ENCODE results near the gene THSD7B. TPM values are rescaled to one million over a fixed set of nuclear protein-coding genes. Genes with fewer than 3 reads are reported as not detected.
"Not testable (repeated sequence)": the region's sequence is repeated elsewhere in the genome, so short reads cannot be mapped to it uniquely, and the experiment has no call there.

The THSD7B gene
- total RNA-seq, 1 donor from 2014 or later, result 9.4 TPM

DNA sequence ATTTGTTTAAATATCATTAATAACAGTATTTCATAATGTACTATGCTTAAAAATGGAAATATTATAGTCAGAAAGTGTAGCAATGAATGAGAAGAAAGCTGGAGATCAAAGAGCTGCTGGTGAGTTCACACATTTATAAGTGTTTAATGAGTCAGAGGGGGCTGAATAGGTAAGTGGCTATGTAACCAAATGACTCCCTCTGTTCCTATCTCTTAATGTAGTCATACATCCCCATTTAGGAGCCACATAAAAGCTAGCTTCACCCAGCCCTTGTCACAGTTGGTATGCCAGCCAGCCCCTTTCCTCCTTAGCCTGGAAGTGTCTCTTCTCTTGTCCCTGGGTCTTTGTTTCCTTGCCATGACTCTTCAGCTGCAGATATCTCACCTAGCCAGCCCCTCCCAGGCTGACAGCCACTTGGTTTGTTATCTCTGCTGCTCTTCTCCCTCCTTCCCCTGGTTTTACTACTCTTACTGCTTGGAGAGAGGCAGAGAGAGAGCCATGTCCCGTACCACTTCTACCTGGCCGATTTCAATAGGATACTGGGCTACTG, 760.4 kb downstream of the THSD7B start:
- no peak for ATAC-seq
- no peak for DNase-seq (ENCODE audit: low spot score)
- intact Hi-C loops (cut with DNase I), result no loop called here

DNA sequence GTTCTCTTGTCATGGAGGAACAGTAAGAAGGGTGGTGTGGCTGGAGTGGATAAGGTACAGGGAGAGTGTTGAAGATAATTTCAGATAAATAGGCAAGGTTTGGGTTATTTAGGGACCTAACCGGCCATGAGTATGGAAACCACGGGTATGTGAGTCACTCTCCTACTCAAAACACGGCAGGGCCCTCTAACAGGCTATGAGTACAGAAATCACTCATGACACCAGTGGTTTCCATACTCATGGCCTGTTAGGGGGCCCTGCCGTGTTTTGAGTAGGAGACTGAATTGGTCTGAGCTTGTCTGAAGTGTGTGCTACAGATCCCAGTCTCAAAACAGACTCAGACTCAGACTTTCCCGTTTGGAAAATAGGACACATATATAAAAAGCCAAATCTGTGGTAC, 770.6 kb downstream of the THSD7B start:
- DNase-seq (ENCODE audit: low spot score), result no peak
- intact Hi-C loops (cut with DNase I), result no loop called here
- no peak for ATAC-seq

DNA sequence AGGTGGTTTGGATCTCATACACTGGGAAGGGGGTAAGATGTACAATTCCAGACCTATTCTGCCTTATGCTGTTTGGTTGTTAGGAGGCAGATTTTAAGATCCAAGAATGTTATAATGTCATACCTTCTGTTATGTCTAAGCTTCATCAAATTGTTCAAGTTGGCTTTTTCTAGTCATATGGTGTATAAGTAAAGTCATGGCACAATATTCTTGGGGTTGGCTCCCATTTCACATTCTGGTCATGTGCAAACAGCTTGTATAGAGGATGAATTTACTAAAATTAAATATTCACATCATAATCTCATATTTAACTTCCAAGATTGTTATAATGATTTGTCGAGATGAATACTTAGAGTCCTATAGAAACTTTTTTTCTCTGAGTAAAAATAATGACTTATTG, 774.0 kb downstream of the THSD7B start:
- intact Hi-C loops (cut with DNase I), result no loop called here
- no peak for DNase-seq (ENCODE audit: low spot score)
- ATAC-seq, result no peak

DNA sequence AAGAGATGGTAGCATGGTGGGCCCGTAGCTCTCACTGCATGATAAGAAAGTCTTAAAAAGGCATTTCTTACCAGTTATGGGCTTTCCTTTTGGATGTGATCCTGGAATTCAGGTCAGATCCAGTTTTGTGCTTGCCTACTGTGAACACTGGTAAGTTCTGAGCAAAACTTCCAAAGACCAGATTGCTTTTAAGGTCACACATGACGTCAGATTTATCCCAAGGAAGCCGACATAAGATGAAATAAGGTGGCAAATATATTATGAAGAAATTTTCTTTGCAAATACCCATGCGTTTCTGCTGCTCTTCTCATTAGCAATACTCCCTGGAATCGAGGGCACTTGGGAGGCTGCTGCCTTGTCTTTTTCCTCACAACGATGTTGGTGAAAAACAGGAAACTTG, 782.5 kb downstream of the THSD7B start:
- intact Hi-C loops (cut with DNase I), result no loop called here
- no peak for ATAC-seq
- no peak for DNase-seq (ENCODE audit: low spot score)

DNA sequence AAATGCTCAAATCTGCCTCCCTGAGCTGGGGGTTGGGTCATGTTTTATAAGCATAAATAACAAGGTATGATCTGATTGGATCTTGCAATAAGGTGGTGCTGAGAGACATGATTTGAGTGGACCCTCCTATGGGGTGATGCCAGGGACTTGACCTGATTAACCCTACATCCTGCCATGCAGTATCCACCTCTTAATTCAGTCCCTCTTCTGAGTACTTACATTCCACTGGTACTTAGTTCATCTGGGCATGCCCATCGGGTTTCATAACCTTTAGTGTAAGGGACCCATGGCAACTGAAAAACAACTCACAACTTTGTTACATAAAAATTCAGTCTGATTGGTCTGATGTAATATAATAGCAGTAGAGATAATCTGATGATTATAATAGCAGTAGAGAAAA, 801.0 kb downstream of the THSD7B start:
- no peak for ATAC-seq
- DNase-seq (ENCODE audit: low spot score), result no peak
- intact Hi-C loops (cut with DNase I), result no loop called here

DNA sequence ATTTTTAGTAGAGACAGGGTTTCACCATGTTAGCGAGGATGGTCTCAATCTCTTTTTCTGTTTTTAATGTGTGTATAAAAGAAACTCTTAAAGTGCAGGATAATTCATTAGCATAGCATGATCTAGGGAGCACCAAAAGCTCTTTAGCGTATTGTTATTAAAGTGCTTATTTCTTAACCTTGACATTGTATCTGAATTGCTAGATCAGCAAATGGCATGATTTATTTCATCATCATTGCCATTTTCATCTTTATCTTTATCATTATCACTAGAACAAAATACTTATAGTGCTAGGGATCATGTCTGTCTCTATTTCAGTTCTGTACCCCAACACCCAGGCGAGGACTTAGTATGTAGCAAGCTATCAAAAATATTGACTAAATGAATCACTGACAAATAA, 805.1 kb downstream of the THSD7B start:
- ATAC-seq (no peak), DNase-seq (ENCODE audit: low spot score) (no peak)
- intact Hi-C loops (cut with DNase I), result no loop called here

DNA sequence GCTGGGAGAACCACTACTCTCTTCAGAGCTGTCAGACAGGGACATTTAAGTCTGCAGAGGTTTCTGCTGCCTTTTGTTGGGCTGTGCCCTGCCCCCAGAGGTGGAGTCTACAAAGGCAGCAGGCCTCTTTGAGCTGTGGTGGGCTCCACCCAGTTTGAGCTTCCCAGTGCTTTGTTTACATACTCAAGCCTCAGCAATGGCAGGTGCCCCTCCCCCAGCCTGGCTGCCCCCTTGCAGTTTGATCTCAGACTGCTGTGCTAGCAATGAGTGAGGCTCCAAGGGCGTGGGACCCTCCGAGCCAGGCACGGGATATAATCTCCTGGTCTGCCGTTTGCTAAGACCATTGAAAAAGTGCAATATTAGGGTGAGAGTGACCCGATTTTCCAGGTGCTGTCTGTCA, 822.5 kb downstream of the THSD7B start:
- intact Hi-C loops (cut with DNase I); DNase-seq (ENCODE audit: low spot score); ATAC-seq: not testable (repeated sequence)

DNA sequence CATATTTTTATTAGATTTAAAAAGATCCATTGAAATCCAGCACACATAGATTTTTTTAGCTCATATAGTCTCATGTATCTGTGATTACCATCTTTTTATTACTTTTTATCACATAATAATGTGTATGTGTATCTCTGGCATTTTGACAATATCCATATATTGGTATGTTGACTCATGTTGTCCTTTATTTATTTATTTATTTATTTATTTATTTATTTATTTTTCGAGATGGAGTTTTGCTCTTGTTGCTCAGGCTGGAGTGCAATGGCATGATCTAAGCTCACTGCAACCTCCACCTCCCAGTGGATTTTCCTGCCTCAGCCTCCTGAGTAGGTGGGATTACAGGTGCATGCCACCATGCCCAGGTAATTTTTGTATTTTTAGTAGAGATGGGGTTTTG, 823.2 kb downstream of the THSD7B start:
- ATAC-seq; DNase-seq (ENCODE audit: low spot score); intact Hi-C loops (cut with DNase I): not testable (repeated sequence)

DNA sequence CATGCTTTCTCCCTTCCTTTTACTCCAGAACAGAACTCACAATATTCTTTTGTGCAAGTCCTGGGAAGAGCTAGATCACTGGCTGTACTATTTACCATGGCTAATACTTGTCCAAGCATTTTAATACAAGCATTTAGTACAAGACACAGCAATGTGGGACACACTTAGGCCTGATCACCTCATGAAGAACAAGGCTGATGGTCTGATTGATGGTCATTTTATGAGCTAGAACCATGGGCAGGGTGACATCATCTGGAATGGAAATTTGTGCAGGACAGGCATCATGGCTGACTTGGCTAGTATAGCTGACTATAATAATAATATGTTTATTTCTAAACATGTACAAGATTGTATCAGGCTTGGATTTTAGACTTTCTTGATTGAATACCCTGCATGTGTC, 824.8 kb downstream of the THSD7B start:
- intact Hi-C loops (cut with DNase I), result no loop called here
- DNase-seq (ENCODE audit: low spot score), result no peak
- no peak for ATAC-seq

DNA sequence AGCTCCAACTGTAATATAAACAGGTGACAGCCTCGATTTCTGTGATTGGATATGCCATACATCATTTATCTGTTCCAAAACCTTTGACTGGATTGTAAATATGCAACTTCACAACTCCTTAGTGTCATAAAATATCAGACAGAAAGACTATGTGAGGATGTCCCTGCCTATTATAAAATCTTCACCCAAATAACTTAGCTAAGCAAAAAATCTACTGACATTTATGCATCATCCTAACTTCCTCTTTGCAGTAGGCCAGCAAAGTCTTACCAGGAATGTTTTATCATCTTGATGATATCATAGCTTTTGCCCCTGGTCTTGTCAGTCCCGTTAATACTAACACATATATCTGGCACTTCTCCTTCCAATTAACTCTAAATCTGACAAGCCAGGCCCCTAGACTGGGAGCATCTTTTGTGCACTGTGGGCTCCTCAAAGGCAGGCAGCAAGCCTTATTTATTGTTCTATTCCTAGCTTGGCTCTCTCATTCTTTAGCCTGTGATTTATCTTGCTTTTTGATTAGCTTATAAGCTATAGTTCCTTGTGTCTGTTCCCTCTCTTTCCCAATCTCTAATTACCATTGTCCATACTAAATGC, 842.5 kb downstream of the THSD7B start:
- DNase-seq (ENCODE audit: low spot score) (no peak), ATAC-seq (no peak)
- intact Hi-C loops (cut with DNase I), result no loop called here

DNA sequence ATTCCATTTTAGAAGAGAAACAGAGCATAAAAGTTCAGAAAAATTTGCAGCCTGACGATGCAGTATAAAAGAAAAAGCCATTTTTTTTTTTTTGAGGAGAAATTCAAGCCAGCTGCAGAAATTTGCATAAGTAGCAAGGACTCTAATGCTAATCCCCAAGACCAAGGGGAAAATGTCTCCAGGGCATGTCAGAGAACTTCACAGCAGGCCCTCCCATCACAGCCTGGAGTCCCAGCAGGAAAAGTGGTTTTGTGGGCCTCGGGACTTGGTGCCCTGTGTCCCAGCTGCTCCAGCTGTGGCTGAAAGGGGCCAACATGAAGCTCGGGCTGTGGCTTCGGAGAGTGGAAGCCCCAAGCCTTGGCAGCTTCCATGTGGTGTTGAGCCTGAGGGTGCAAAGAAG, 873.6 kb downstream of the THSD7B start:
- intact Hi-C loops (cut with DNase I), result no loop called here
- no peak for DNase-seq (ENCODE audit: low spot score)
- no peak for ATAC-seq

DNA sequence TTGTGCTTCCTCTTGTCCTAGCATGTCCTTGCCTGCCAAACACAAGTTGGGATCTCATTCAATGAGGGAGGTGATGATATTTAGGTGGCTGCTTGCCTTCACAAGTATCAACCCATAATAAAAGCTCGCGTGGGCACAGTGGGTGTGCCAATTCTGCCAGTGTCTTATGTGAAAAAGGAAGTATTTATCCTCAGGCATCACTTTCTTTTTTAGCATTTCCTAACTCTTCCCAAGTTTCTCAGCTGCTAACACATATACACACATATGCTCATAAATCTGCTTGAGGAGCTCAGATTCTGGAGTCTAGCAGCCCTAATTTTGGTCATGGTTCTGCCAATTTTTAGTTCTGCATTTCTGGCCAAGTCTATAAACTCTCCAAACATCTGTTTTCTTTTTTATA, 879.4 kb downstream of the THSD7B start:
- no peak for DNase-seq (ENCODE audit: low spot score)
- intact Hi-C loops (cut with DNase I), result no loop called here
- ATAC-seq, result no peak

DNA sequence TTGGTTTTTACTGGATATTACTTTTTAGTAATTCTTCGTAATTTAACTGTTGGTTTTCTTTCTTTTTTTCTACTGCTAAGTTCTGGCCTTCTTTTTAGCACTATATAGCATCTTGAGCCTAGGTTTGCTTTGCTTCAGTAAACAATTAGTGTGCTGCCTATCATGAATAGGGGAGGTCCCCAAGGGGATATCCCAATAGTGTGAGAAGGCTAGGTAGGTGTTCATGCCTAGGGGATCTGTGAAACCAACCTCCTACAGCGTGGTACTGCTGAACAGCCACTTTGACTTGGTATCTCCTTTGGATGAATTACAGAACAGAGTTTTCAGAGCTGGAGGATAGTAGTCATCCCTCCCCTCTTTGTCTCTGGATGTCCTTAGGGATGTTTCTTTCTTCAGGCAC, 888.7 kb downstream of the THSD7B start:
- intact Hi-C loops (cut with DNase I), result no loop called here
- ATAC-seq (no peak), DNase-seq (ENCODE audit: low spot score) (no peak)

DNA sequence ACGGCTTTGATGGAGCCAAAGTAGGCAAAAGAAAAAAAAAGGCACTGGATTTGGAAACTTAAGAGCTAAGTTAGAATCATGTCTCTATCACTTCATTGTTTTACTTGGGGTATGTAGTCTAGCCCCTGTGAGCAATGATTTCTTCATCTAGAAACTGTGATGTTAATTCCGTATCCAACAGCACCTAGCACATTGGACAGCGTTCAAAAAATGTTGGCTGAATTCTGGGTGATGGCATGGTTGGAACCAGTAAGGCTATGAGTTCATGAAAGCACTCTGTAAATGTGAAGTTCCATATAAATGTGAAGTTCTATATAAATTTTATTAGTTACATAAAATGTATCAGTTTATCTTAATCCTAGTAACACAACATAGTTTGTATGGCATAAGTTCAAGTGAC, 890.5 kb downstream of the THSD7B start:
- intact Hi-C loops (cut with DNase I), result no loop called here
- ATAC-seq (no peak), DNase-seq (ENCODE audit: low spot score) (no peak)

DNA sequence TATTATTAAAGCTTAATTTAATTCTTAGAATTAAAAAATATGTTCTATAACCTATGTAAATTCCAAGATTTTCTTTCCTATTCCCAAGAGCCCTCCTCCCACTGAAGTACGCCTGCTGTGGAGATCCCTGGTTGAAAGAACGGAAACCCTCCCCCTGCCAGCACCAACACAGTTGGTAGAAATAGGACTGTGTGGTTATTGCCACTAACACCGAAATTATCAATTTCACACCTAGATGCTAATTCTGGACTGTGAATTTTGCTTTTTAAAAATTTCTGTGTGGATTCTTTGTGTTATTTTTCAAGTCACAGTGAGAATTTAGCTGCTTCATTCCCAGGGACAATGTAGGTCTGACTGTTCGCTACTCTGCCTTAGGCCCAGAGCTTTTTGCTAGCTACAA, 893.1 kb downstream of the THSD7B start:
- intact Hi-C loops (cut with DNase I), result no loop called here
- ATAC-seq, result no peak
- DNase-seq (ENCODE audit: low spot score), result no peak

DNA sequence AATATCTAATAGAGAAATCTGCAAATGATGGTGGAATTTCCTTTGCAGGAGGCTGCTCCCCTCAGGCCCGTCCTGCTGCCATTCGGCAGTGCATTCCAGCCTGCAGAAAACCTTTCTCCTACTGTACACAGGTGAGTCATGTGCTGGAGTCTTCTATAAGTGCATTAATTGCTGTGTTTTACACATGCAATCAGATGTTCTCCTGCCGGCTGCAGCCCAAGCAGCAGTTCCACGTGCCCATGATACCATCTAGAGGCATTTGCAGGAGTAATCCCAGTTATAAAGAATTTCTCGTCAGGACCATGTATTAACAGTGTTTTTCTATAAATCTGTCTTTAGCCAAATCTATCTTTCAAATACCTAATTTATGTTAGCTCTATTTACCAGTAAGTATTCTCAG, 894.3 kb downstream of the THSD7B start:
- DNase-seq (ENCODE audit: low spot score) (no peak), ATAC-seq (peak; percentile 32)
- intact Hi-C loops (cut with DNase I), result no loop called here

DNA sequence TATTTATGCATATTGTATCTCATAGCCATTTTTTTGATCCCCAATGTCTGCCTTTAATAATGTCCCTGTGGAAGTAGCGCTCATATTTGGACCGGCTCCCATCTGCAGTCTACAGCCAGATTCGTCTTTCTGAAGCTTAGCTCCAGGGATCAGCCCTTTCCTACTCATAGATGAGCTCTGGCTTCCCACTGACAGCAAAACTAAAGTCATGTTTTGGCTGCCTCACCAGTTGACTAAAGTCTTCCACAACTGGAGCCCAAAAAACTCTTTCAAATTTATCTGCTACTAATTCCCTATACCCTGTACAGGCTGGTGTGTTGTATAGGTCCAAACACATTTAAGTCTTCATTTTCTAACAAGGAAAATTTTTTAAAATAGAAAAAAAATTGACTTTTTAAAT, 904.8 kb downstream of the THSD7B start:
- DNase-seq (ENCODE audit: low spot score) (no peak), ATAC-seq (no peak)
- intact Hi-C loops (cut with DNase I), result no loop called here

DNA sequence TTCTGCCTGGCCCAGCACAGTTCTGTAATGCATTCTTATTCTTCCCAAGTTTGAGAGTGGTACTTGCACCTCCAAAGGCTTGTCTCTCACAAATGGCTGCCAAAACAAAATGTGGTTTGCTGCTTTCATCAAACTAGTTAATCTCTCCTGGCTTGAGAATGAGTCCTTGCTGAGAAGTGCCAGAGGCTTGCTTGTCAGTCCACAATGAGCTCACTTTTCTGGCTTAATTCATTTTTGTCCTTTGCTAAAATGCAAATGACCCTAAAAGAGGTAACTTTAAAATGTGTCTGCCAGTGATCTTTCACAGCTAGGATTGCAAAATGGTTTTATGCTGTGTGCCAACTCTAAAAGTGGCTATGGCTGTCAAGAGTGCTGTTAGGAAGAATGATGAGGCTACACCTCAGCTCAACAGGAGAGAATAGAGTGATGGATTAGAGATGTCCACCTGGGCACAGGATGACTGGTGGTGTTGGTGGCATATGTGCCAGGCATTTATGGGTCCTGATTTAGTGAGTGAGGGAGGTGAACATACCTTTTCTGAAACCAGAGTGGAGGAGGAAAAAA, 907.7 kb downstream of the THSD7B start:
- intact Hi-C loops (cut with DNase I), result no loop called here
- no peak for DNase-seq (ENCODE audit: low spot score)
- ATAC-seq, result no peak

DNA sequence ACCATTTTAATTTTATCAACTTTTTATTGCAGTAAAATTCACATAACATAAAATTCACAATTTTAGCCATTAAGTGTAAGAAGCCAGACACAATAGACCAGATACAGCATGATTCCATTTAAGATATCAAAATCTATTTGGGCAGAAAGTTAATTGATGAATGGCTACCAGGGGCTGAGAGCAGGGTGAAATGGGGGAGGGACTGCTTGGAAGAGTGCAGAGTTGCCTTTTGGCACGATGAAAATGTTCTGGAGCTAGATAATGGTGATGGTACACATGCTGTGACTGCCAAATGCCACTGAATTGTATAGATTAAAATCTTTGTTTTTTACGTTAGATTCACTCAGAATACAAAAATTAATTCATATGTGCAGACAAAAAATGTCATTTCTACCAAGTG, 909.6 kb downstream of the THSD7B start:
- intact Hi-C loops (cut with DNase I), result no loop called here
- no peak for ATAC-seq
- DNase-seq (ENCODE audit: low spot score), result no peak

DNA sequence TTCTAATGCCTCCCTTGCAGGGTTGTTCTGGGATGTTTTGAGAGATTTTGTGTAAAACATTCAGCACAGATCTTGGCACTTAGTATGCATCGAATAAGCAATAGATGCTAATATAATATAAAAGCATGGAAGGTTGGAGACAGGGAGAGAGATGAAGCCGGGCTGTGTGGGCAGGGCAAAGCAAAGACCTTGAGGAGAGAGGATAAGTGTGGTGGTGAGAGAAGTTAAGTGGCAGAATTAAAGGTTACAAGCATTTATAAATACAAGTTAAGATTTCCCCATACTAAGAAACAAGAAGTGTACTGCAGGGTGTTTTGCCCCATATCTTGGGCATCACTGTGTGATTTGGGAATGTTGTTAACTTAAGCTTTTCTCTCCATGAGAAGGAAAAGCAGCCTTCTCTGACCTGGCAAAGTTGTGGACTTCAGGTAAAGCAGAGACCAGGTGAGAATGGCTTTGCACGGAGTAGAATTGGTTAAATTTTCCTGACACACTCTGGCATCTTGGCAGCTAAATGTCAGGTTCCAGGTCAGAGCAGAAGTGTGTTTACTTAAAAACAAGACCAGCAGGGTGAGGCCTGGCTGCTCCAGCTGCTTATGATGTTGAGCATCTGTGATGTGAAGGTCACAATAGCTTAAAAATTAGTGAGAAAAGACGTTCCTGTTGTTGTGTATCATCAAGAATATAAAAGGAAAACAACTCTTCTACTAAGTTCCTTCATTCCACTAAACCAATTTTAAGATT, 910.4 kb downstream of the THSD7B start:
- DNase-seq (ENCODE audit: low spot score) (no peak), ATAC-seq (peak; percentile 51)

More for the DNA sequence above, 910.4 kb downstream of the THSD7B start:
- intact Hi-C loops (cut with DNase I), result no loop called here
